ENCODE measurements around the gene NEO1. TPM values are rescaled to one million over a fixed set of nuclear protein-coding genes. Genes with fewer than 3 reads are reported as not detected.

Gene NEO1
- polyA plus RNA-seq, 2 of the 4 experiments (the other 2 are of a cell fraction) = 29.1 to 30.3 TPM

DNA sequence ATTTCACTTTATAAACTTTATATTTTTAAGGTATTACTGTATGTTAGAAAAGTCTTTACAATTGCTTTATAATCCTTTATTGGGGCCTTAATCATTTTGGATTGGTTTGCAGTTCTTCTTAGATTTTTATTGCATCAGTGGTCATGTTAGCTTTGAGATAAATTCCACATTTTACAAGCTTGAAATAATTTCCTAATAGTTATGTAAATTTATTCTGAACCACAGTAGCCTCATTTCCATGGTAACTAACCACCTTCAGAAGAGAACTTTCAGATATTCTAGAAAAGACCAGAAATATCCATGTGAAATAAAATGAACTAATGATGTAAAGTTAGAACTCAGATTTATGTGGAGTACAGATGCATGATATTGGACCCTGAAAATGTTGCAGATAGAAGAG is 94.2 kb downstream of the NEO1 start:
- ATAC-seq = no peak
- Histone ChIP-seq H3K4me2 (no peak overlapping the region), H3K4me3 (no peak overlapping the region), H3K9me3 (peaks cover 6% of the 10 kb centered on the region; the same call in 2 of the 3 replicates), H3K4me1 (peaks cover 15% of the 10 kb centered on the region), H3K27ac (no peak overlapping the region)
- TF ChIP-seq JUN (IDR thresholded peaks at IDR 0.05) = no peak
- TF ChIP-seq, protein P1, sequence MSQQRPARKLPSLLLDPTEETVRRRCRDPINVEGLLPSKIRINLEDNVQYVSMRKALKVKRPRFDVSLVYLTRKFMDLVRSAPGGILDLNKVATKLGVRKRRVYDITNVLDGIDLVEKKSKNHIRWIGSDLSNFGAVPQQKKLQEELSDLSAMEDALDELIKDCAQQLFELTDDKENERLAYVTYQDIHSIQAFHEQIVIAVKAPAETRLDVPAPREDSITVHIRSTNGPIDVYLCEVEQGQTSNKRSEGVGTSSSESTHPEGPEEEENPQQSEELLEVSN (IDR thresholded peaks at IDR 0.05; ENCODE audit: borderline replicate concordance, low read depth) = no peak
- no peak for TF ChIP-seq HOXB5 (CRISPR knock-in tag; IDR thresholded peaks at IDR 0.05)
- TF ChIP-seq CEBPB (IDR thresholded peaks at IDR 0.05) = no peak
- TF ChIP-seq KDM5A (IDR thresholded peaks at IDR 0.05) = no peak
- ChIA-PET CTCF (interaction anchor here (1.2 to 1.4 kb wide), 2 partner anchors 13 to 17 kb away, joined by 3 read pairs; no protein-coding TSS in a partner anchor), POLR2A (no interaction called here)
- no peak for DNase-seq (ENCODE audit: low read depth in 1 of 2, low spot score in 1 of 2)
- no peak for FAIRE-seq

DNA sequence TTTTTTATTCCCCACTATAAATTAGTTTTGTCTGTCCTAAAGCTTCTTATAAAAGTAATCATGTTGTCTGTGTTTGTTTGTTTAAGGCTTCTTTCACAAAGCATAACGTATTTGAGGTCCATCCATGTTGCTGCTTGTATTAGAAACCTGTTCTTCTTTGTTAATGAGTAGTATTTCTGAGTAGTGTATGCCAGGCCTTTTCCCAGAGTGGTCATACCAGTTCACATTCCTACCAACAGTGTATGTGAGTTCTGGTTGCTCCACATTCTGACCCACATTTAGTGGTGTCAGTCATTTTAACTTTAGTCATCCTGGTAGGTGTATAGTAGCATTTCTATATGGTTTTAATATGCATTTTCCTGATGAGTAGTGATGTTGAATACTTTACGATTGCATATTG is 98.6 kb downstream of the NEO1 start:
- ATAC-seq = no peak
- CTCF ChIA-PET = interaction anchor here (0.7 kb wide), 1 partner anchor 24 kb away, joined by 3 read pairs; no protein-coding TSS in a partner anchor

DNA sequence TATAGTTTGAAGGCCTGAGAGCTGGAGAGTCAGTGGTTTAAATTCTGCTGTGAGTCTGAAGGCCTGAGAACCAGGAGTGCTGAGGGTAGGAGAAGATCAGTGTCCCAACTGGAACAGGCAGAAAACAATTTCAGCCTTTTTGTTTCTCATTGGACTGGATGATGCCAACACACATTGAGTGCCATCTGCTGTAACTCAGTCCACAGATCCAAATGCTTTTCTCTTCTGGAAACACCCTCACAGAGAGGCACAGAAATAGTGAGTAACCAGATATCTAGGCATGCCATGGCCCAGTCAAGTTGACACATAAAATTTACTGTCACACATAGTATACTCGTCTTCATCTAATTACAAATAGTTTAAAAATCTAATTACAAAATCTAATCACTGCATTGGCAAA is 100.8 kb downstream of the NEO1 start:
- H3K4me2 ChIP-seq = no peak overlapping the region
- FAIRE-seq (no peak), DNase-seq (ENCODE audit: low read depth in 1 of 2, low spot score in 1 of 2) (no peak), ATAC-seq (no peak)
- CTCF ChIA-PET = no interaction called here
- no peak overlapping the region for H3K4me3 ChIP-seq
- H3K27ac ChIP-seq = no peak overlapping the region
- H3K9me3 ChIP-seq = peaks cover 39% of the 10 kb centered on the region
- 81% methylated on average over 1 of the region's 1 CpG for WGBS (ENCODE audit: missing lambda C conversion rate)
- POLR2A ChIA-PET = no interaction called here
- no peak for TF ChIP-seq SMC3 (IDR thresholded peaks at IDR 0.05)
- TF ChIP-seq PHF8 (IDR thresholded peaks at IDR 0.05; ENCODE audit: borderline replicate concordance, low read depth) = no peak
- no peak for TF ChIP-seq RNF2 (IDR thresholded peaks at IDR 0.05; ENCODE audit: borderline replicate concordance, low read depth)
- TF ChIP-seq POLR2AphosphoS2 (conservative IDR thresholded peaks at IDR 0.05; ENCODE audit: low read length) = no peak
- no peak for TF ChIP-seq CBX8 (IDR thresholded peaks at IDR 0.05)
- TF ChIP-seq ZFP36 (IDR thresholded peaks at IDR 0.05; ENCODE audit: borderline replicate concordance, partially characterized antibody) = no peak
- TF ChIP-seq POLR2A (IDR thresholded peaks at IDR 0.05; ENCODE audit: low read length) = no peak
- TF ChIP-seq JUN (IDR thresholded peaks at IDR 0.05) = no peak
- TF ChIP-seq, protein P2, sequence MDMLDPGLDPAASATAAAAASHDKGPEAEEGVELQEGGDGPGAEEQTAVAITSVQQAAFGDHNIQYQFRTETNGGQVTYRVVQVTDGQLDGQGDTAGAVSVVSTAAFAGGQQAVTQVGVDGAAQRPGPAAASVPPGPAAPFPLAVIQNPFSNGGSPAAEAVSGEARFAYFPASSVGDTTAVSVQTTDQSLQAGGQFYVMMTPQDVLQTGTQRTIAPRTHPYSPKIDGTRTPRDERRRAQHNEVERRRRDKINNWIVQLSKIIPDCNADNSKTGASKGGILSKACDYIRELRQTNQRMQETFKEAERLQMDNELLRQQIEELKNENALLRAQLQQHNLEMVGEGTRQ (IDR thresholded peaks at IDR 0.05) = no peak
- TF ChIP-seq TP53 (CRISPR knock-in tag; IDR thresholded peaks at IDR 0.05) = no peak
- no peak for TF ChIP-seq CEBPB (IDR thresholded peaks at IDR 0.05)
- no peak for TF ChIP-seq BHLHE40 (IDR thresholded peaks at IDR 0.05; ENCODE audit: low read depth, low read length)
- TF ChIP-seq, protein P3, sequence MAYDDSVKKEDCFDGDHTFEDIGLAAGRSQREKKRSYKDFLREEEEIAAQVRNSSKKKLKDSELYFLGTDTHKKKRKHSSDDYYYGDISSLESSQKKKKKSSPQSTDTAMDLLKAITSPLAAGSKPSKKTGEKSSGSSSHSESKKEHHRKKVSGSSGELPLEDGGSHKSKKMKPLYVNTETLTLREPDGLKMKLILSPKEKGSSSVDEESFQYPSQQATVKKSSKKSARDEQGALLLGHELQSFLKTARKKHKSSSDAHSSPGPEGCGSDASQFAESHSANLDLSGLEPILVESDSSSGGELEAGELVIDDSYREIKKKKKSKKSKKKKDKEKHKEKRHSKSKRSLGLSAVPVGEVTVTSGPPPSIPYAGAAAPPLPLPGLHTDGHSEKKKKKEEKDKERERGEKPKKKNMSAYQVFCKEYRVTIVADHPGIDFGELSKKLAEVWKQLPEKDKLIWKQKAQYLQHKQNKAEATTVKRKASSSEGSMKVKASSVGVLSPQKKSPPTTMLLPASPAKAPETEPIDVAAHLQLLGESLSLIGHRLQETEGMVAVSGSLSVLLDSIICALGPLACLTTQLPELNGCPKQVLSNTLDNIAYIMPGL (CRISPR knock-in tag; IDR thresholded peaks at IDR 0.05; ENCODE audit: borderline replicate concordance) = no peak
- no peak for TF ChIP-seq ESRRA (IDR thresholded peaks at IDR 0.05; ENCODE audit: borderline replicate concordance, low read length)
- TF ChIP-seq MYC (IDR thresholded peaks at IDR 0.05; ENCODE audit: borderline replicate concordance, low read length) = no peak
- no peak for TF ChIP-seq FOSB (CRISPR knock-in tag; IDR thresholded peaks at IDR 0.05)
- TF ChIP-seq HDAC2 (IDR thresholded peaks at IDR 0.05) = no peak
- TF ChIP-seq MAFK (IDR thresholded peaks at IDR 0.05; ENCODE audit: partially characterized antibody) = no peak
- TF ChIP-seq EP300 (IDR thresholded peaks at IDR 0.05) = no peak
- no peak for TF ChIP-seq HOXB5 (CRISPR knock-in tag; IDR thresholded peaks at IDR 0.05)
- no peaks in the 10 kb centered on the region for H3K4me1 ChIP-seq

More for the DNA sequence above, 98.6 kb downstream of the NEO1 start:
- FAIRE-seq = no peak
- TF ChIP-seq TFCP2L1 (CRISPR knock-in tag; IDR thresholded peaks at IDR 0.05) = no peak
- TF ChIP-seq, protein P4, sequence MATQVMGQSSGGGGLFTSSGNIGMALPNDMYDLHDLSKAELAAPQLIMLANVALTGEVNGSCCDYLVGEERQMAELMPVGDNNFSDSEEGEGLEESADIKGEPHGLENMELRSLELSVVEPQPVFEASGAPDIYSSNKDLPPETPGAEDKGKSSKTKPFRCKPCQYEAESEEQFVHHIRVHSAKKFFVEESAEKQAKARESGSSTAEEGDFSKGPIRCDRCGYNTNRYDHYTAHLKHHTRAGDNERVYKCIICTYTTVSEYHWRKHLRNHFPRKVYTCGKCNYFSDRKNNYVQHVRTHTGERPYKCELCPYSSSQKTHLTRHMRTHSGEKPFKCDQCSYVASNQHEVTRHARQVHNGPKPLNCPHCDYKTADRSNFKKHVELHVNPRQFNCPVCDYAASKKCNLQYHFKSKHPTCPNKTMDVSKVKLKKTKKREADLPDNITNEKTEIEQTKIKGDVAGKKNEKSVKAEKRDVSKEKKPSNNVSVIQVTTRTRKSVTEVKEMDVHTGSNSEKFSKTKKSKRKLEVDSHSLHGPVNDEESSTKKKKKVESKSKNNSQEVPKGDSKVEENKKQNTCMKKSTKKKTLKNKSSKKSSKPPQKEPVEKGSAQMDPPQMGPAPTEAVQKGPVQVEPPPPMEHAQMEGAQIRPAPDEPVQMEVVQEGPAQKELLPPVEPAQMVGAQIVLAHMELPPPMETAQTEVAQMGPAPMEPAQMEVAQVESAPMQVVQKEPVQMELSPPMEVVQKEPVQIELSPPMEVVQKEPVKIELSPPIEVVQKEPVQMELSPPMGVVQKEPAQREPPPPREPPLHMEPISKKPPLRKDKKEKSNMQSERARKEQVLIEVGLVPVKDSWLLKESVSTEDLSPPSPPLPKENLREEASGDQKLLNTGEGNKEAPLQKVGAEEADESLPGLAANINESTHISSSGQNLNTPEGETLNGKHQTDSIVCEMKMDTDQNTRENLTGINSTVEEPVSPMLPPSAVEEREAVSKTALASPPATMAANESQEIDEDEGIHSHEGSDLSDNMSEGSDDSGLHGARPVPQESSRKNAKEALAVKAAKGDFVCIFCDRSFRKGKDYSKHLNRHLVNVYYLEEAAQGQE (IDR thresholded peaks at IDR 0.05) = no peak
- 78% methylated on average over 2 of the region's 2 CpGs for WGBS (ENCODE audit: missing lambda C conversion rate)
- H3K4me2 ChIP-seq = no peak overlapping the region
- no peaks in the 10 kb centered on the region for H3K4me1 ChIP-seq
- no peak for DNase-seq (ENCODE audit: low read depth in 1 of 2, low spot score in 1 of 2)
- H3K27ac ChIP-seq = no peak overlapping the region
- H3K9me3 ChIP-seq = peaks cover 34% of the 10 kb centered on the region
- POLR2A ChIA-PET = no interaction called here
- no peak overlapping the region for H3K4me3 ChIP-seq
